IMR-90 (cell line): ENCODE measurements around the gene PHIP.

Source experiments
- BHLHE40 ChIP-seq: fragments of 150-350 bp; IDR thresholded peaks from 2 replicates; pipeline ENCODE4 v1.6.1; 2016; ENCODE audit warnings: mild to moderate bottlenecking, low read depth, low read length
- CEBPB ChIP-seq: IDR thresholded peaks from 2 replicates; pipeline ENCODE4 v1.6.1; 2012; ENCODE audit warnings: low read depth, low read length, improper control_type of control experiment
- ELK1 ChIP-seq: fragments of 150-350 bp; IDR thresholded peaks from 2 replicates; pipeline ENCODE4 v1.6.1; 2016; ENCODE audit warnings: low read depth, mild to moderate bottlenecking, low read length, moderate library complexity, borderline replicate concordance
- FOS ChIP-seq: fragments of 150-350 bp; IDR thresholded peaks from 2 replicates; pipeline ENCODE4 v1.6.1; 2016; ENCODE audit warnings: low read depth, low read length
- MAFK ChIP-seq: IDR thresholded peaks from 2 replicates; pipeline ENCODE4 v1.6.1; 2012; ENCODE audit warnings: low read depth, low read length, improper control_type of control experiment
- MXI1 ChIP-seq: IDR thresholded peaks from 2 replicates; pipeline ENCODE4 v1.6.1; 2012; ENCODE audit warnings: low read depth, mild to moderate bottlenecking, low read length, moderate library complexity, borderline replicate concordance
- NFE2L2 ChIP-seq: fragments of 150-350 bp; IDR thresholded peaks from 2 replicates; pipeline ENCODE4 v1.6.1; 2016; ENCODE audit warnings: low read depth, mild to moderate bottlenecking, low read length
- POLR2A ChIP-seq: IDR thresholded peaks from 2 replicates; pipeline ENCODE4 v1.6.1; 2012; ENCODE audit warnings: mild to moderate bottlenecking, low read depth, low read length
- RAD21 ChIP-seq: IDR thresholded peaks from 2 replicates; pipeline ENCODE4 v1.6.1; 2012; ENCODE audit warnings: low read length, improper control_type of control experiment
- RCOR1 ChIP-seq: IDR thresholded peaks from 2 replicates; pipeline ENCODE4 v1.6.1; 2012; ENCODE audit warnings: mild to moderate bottlenecking, low read length, improper control_type of control experiment; ENCODE audit not compliant: insufficient replicate concordance
- RFX5 ChIP-seq: IDR thresholded peaks from 2 replicates; pipeline ENCODE4 v1.8.0; 2012; ENCODE audit warnings: low read depth, mild to moderate bottlenecking, low read length, moderate library complexity
- SMC3 ChIP-seq: fragments of 150-350 bp; IDR thresholded peaks from 2 replicates; pipeline ENCODE4 v1.6.1; 2016; ENCODE audit warnings: low read depth, mild to moderate bottlenecking, antibody characterized with exemption, low read length, moderate library complexity
- TF ChIP-seq, protein P1 (sequence below): fragments of 150-350 bp; IDR thresholded peaks from 2 replicates; pipeline ENCODE4 v1.6.1; 2017; ENCODE audit warnings: mild to moderate bottlenecking, antibody characterized with exemption, low read length, low read depth
- TF ChIP-seq, protein P2 (sequence below): conservative IDR thresholded peaks from 2 replicates; pipeline ENCODE4 v1.5.1; 2012; ENCODE audit warnings: mild to moderate bottlenecking, low read depth, low read length, improper control_type of control experiment

GRCh38 chr6:79076782-79077641, 1.0 kb downstream of the PHIP start:
- TF ChIP-seq, protein P1, sequence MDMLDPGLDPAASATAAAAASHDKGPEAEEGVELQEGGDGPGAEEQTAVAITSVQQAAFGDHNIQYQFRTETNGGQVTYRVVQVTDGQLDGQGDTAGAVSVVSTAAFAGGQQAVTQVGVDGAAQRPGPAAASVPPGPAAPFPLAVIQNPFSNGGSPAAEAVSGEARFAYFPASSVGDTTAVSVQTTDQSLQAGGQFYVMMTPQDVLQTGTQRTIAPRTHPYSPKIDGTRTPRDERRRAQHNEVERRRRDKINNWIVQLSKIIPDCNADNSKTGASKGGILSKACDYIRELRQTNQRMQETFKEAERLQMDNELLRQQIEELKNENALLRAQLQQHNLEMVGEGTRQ, result no peak
- TF ChIP-seq RFX5, result no peak
- TF ChIP-seq, protein P2, sequence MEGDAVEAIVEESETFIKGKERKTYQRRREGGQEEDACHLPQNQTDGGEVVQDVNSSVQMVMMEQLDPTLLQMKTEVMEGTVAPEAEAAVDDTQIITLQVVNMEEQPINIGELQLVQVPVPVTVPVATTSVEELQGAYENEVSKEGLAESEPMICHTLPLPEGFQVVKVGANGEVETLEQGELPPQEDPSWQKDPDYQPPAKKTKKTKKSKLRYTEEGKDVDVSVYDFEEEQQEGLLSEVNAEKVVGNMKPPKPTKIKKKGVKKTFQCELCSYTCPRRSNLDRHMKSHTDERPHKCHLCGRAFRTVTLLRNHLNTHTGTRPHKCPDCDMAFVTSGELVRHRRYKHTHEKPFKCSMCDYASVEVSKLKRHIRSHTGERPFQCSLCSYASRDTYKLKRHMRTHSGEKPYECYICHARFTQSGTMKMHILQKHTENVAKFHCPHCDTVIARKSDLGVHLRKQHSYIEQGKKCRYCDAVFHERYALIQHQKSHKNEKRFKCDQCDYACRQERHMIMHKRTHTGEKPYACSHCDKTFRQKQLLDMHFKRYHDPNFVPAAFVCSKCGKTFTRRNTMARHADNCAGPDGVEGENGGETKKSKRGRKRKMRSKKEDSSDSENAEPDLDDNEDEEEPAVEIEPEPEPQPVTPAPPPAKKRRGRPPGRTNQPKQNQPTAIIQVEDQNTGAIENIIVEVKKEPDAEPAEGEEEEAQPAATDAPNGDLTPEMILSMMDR, result no peak
- no peak for TF ChIP-seq RCOR1
- peak; percentile 24; the same call in 1 of the 2 replicates for TF ChIP-seq POLR2A
- TF ChIP-seq SMC3, result no peak
- no peak for TF ChIP-seq MAFK
- peak; percentile 80 for TF ChIP-seq MXI1
- no peak for TF ChIP-seq ELK1
- peak; percentile 85 for TF ChIP-seq CEBPB
- TF ChIP-seq BHLHE40, result peak; percentile 88
- TF ChIP-seq RAD21, result no peak
- TF ChIP-seq NFE2L2, result no peak
- peak; percentile 19; the same call in 1 of the 2 replicates for TF ChIP-seq FOS
